HepG2 (cell line): ENCODE results near the gene GLG1. TPM values are rescaled to one million over a fixed set of nuclear protein-coding genes. Genes with fewer than 3 reads are reported as not detected.

Experiments used
- ATAC-seq: fragments of 200-7000 bp; cut with Tn5 transposase; 3 replicates; pipeline ENCODE4 v1.9.1; 2020; ENCODE audit warnings: mild to moderate bottlenecking, moderate library complexity
- BruUV-seq: library from RNA; stranded (reverse); fragments of 400-500 nt; replicated peaks from 2 replicates; lab custom pipeline; 2021; lab: Mats Ljungman, UMichigan
- CTCF ChIA-PET: fragments of 300-600 bp; formaldehyde crosslinking; extraction: SDS; loops from one replicate; lab custom pipeline; 2021; ENCODE audit warnings: low total read pairs, inconsistent platforms, low intra/inter-chr PET ratio; lab: Yijun Ruan, JAX
- POLR2A ChIA-PET: fragments of 350-600 bp; sonication (Branson Sonifier 250); formaldehyde crosslinking; loops from one replicate; lab custom pipeline; 2020; ENCODE audit warnings: antibody characterized with exemption, inconsistent platforms; lab: Yijun Ruan, JAX
- DNase-seq: peaks from one replicate; pipeline ENCODE4 v3.0.0-alpha.2; 2015; ENCODE audit warnings: low spot score
- FAIRE-seq: peaks from 3 replicates; lab custom pipeline; 2011; peaks lifted over from hg19 to GRCh38; lab: Jason Lieb, UNC
- H2AFZ ChIP-seq: one replicate; pipeline ENCODE4 v1.6.1; 2011; ENCODE audit warnings: low read length, inconsistent platforms
- H3K27ac ChIP-seq: fragments of 300-600 bp; 3 replicates; pipeline ENCODE4 v1.8.0; 2011; ENCODE audit warnings: mixed run types, mild to moderate bottlenecking, mixed read lengths, low read length, inconsistent platforms; ENCODE audit not compliant: insufficient read depth; ENCODE audit errors: extremely low read length
- H3K27me3 ChIP-seq, 2 experiments: fragments of 200-600 bp in 1 of 2; 2 replicates in 1 of 2; 3 replicates in 1 of 2; pipeline versions ENCODE4 v1.6.0 to v1.8.0; 2011; ENCODE audit warnings: low read length in 2 of 2, mild to moderate bottlenecking in 2 of 2, moderate library complexity in 2 of 2, inconsistent platforms in 1 of 2; ENCODE audit not compliant: insufficient read depth in 2 of 2, control insufficient read depth in 1 of 2
- H3K36me3 ChIP-seq, 2 experiments: fragments of 200-600 bp in 1 of 2; replicated peaks in 1 of 2; 2 replicates in 1 of 2; 3 replicates in 1 of 2; pipeline versions ENCODE4 v1.5.1 to v1.8.0; 2011; ENCODE audit warnings: low read length in 2 of 2, inconsistent platforms in 1 of 2; ENCODE audit not compliant: insufficient read depth in 2 of 2, control insufficient read depth in 1 of 2
- H3K4me1 ChIP-seq: 2 replicates; pipeline ENCODE4 v1.5.1; 2012; ENCODE audit warnings: low read length, inconsistent platforms; ENCODE audit not compliant: insufficient read depth
- H3K4me2 ChIP-seq: 2 replicates; pipeline ENCODE4 v1.6.0; 2011; ENCODE audit warnings: low read depth, low read length, inconsistent platforms
- H3K4me3 ChIP-seq, 3 experiments: fragments of 200-600 bp in 1 of 3; sonication (generic), shearing (Covaris generic) in 1 of 3; replicated peaks in 1 of 3; 2 replicates each; pipeline ENCODE4 v1.5.1; 2011 to 2016; ENCODE audit warnings: low read length in 3 of 3, inconsistent platforms in 2 of 3, low read depth in 2 of 3, mild to moderate bottlenecking in 2 of 3, control low read depth in 1 of 3, mixed read lengths in 1 of 3; ENCODE audit not compliant: insufficient read depth in 1 of 3
- H3K79me2 ChIP-seq: one replicate; pipeline ENCODE4 v1.6.1; 2011; ENCODE audit warnings: low read length, inconsistent platforms; ENCODE audit not compliant: insufficient read depth
- H3K9ac ChIP-seq: 2 replicates; pipeline ENCODE4 v1.6.0; 2011; ENCODE audit warnings: mild to moderate bottlenecking, low read depth, low read length, inconsistent platforms; ENCODE audit not compliant: insufficient read depth
- H3K9me3 ChIP-seq: 2 replicates; pipeline ENCODE4 v1.5.1; 2012; ENCODE audit warnings: mild to moderate bottlenecking, low read length
- H4K20me1 ChIP-seq: 2 replicates; pipeline ENCODE4 v1.6.0; 2011; ENCODE audit warnings: inconsistent platforms, mild to moderate bottlenecking, low read length, moderate library complexity; ENCODE audit not compliant: insufficient read depth
- ATAD3A ChIP-seq: sonication (generic); formaldehyde crosslinking; IDR thresholded peaks from 2 replicates; pipeline ENCODE4 v1.4.0; 2020; ENCODE audit warnings: missing genetic modification reagents
- CENPT ChIP-seq: sonication (generic); formaldehyde crosslinking; IDR thresholded peaks from 2 replicates; pipeline ENCODE4 v1.8.0; 2022; ENCODE audit warnings: low read depth, mild to moderate bottlenecking, moderate library complexity, missing genetic modification reagents
- IKZF1 ChIP-seq: fragments of 450-650 bp; IDR thresholded peaks from 2 replicates; pipeline ENCODE4 v1.7.1; 2016
- KDM2A ChIP-seq: sonication (generic); formaldehyde crosslinking; IDR thresholded peaks from 2 replicates; pipeline ENCODE4 v1.4.0; 2020; ENCODE audit warnings: low read depth, missing genetic modification reagents, borderline replicate concordance
- MXD4 ChIP-seq: IDR thresholded peaks from 2 replicates; pipeline ENCODE4 v1.6.1; 2016; ENCODE audit warnings: mild to moderate bottlenecking, missing biosample characterization, missing genetic modification reagents
- PBX3 ChIP-seq: sonication (generic); formaldehyde crosslinking; IDR thresholded peaks from 2 replicates; pipeline ENCODE4 v1.8.1; 2023; ENCODE audit warnings: missing genetic modification reagents, inconsistent platforms, borderline replicate concordance
- SETDB1 ChIP-seq: sonication (generic); formaldehyde crosslinking; IDR thresholded peaks from 2 replicates; pipeline ENCODE4 v1.5.1; 2020; ENCODE audit warnings: missing genetic modification reagents, mild to moderate bottlenecking, borderline replicate concordance
- SP1 ChIP-seq, 2 experiments: fragments of 450-650 bp in 1 of 2; sonication (generic) in 1 of 2; formaldehyde crosslinking in 1 of 2; IDR thresholded peaks; 2 replicates each; pipeline versions ENCODE4 v1.4.0 to v1.6.1; 2016 to 2020; ENCODE audit warnings: missing genetic modification reagents in 1 of 2
- TOE1 ChIP-seq: sonication (generic); formaldehyde crosslinking; IDR thresholded peaks from 2 replicates; pipeline ENCODE4 v1.4.0; 2020; ENCODE audit warnings: mild to moderate bottlenecking, missing genetic modification reagents
- ZBTB39 ChIP-seq: sonication (generic); formaldehyde crosslinking; IDR thresholded peaks from 2 replicates; pipeline ENCODE4 v1.5.0; 2020; ENCODE audit warnings: missing genetic modification reagents
- ZNF274 ChIP-seq: sonication (generic); formaldehyde crosslinking; IDR thresholded peaks from 2 replicates; pipeline ENCODE4 v1.5.1; 2020; ENCODE audit warnings: mild to moderate bottlenecking, missing genetic modification reagents
- ZNF574 ChIP-seq: sonication (generic); formaldehyde crosslinking; IDR thresholded peaks from 2 replicates; pipeline ENCODE4 v1.4.0; 2020; ENCODE audit warnings: missing genetic modification reagents
- WGBS: methylation state at CpG from one replicate; pipeline ENCODE4 v1.1.6; 2017; ENCODE audit warnings: low lambda C conversion rate; 5-methylcytosine and 5-hydroxymethylcytosine counted together
- in situ Hi-C: cut with HindIII; loops from 2 replicates; pipeline ENCODE4 v1.10.0; 2017; ENCODE audit warnings: low pct_unique_long_range_greater_than_20kb; ENCODE audit not compliant: extremely low pct_ligation_motif_present
- intact Hi-C: fragments of 100-400 bp; cut with micrococcal nuclease; formaldehyde crosslinking; loops from one replicate; pipeline ENCODE4 v1.10.0; 2022; ENCODE audit not compliant: unreplicated experiment
- polyA plus RNA-seq, 8 experiments: library from polyadenylated mRNA; depleted of rRNA in 3 of 8; stranded (reverse) in 7 of 8; unstranded in 1 of 8; fragments of >200 nt; fragmentation: Illumina TruSeq in 4 of 8; extraction: Trizol in 4 of 8; gene quantifications; 2 replicates each; pipeline versions ENCODE4 v1.2.1 to v1.2.3, GENCODE V29; 2011 to 2016; ENCODE audit warnings: low read depth in 4 of 8, missing spikeins in 1 of 8, mixed read lengths in 1 of 8; ENCODE audit not compliant: insufficient read depth in 1 of 8
- total RNA-seq, 5 experiments: library from RNA; depleted of rRNA; stranded (reverse); fragments of >200 nt; fragmentation: Illumina TruSeq; extraction: Trizol; gene quantifications; 2 replicates each; pipeline ENCODE4 v1.2.3, GENCODE V29; 2016; ENCODE audit warnings: low read depth in 1 of 5

Gene GLG1
- total and polyA plus RNA-seq, 2 of the 13 experiments (the other 11 are each of a cell fraction or from before 2014, with no cell fraction given), result 87.7 to 141 TPM

- ATAC-seq, result no peak
- in situ Hi-C loops, result no loop called here
- Histone ChIP-seq H3K9me3 (no peaks in the 10 kb centered on the region), H3K4me3 (no peak overlapping the region)
- TF ChIP-seq KDM2A (CRISPR knock-in tag), result no peak
- TF ChIP-seq SP1 (IDR thresholded peaks at IDR 0.05), result no peak
- TF ChIP-seq SP1 (CRISPR knock-in tag; IDR thresholded peaks at IDR 0.05), result no peak
- no peak for TF ChIP-seq ZNF574 (CRISPR knock-in tag)
- TF ChIP-seq TOE1, result no peak
- TF ChIP-seq IKZF1, result no peak
- no peak for TF ChIP-seq PBX3 (CRISPR knock-in tag)
- TF ChIP-seq ATAD3A, result no peak
- TF ChIP-seq SETDB1 (CRISPR knock-in tag), result no peak
- TF ChIP-seq MXD4 (CRISPR knock-in tag), result no peak
- TF ChIP-seq ZBTB39 (CRISPR knock-in tag), result no peak
- TF ChIP-seq CENPT (CRISPR knock-in tag), result no peak
- no peak for TF ChIP-seq ZNF274 (CRISPR knock-in tag)
- TF ChIP-seq, all 625 proteins: peak for 0
- H3K36me3 ChIP-seq, result peaks cover 29 to 80% of the 10 kb centered on the region in 2 experiments
- H2AFZ ChIP-seq, result no peak overlapping the region
- H3K4me2 ChIP-seq, result no peak overlapping the region
- intact Hi-C loops, result no loop called here
- BruUV-seq, result no TSS peak
- H4K20me1 ChIP-seq, result no peaks in the 10 kb centered on the region
- DNase-seq, result no peak
- H3K27ac ChIP-seq, result no peak overlapping the region
- POLR2A ChIA-PET, result no interaction called here
- no peak for FAIRE-seq
- H3K4me1 ChIP-seq, result no peaks in the 10 kb centered on the region
- 98% methylated on average over 2 of the region's 2 CpGs for WGBS
- CTCF ChIA-PET, result no interaction called here
- H3K27me3 ChIP-seq, result no peaks in the 10 kb centered on the region
- H3K9ac ChIP-seq, result no peak overlapping the region
- H3K79me2 ChIP-seq, result no peaks in the 10 kb centered on the region
Observed at GRCh38 chr16:74463888-74464287, 143.0 kb downstream of the GLG1 start.
